ENCODE results near the gene XPA.

- TF ChIP-seq ATF6 (CRISPR knock-in tag; IDR thresholded peaks at IDR 0.05) (no peak), E2F5 (CRISPR knock-in tag; IDR thresholded peaks at IDR 0.05) (0 out of 2 replicates have a peak, but pooled peaks have one; percentile 73), AR (CRISPR knock-in tag; IDR thresholded peaks at IDR 0.05) (no peak), CDX4 (CRISPR knock-in tag; IDR thresholded peaks at IDR 0.05; ENCODE audit: borderline replicate concordance) (no peak), CTCF (IDR thresholded peaks at IDR 0.05) (no peak), CREB1 (CRISPR knock-in tag; IDR thresholded peaks at IDR 0.05) (no peak), USF2 (CRISPR knock-in tag; IDR thresholded peaks at IDR 0.05) (no peak), ZNF317 (CRISPR knock-in tag; IDR thresholded peaks at IDR 0.05; ENCODE audit: borderline replicate concordance, low read depth) (no peak), HMGXB4 (CRISPR knock-in tag; IDR thresholded peaks at IDR 0.05) (peak; percentile 70; the same call in 1 of the 2 replicates), ZNF138 (CRISPR knock-in tag; conservative IDR thresholded peaks at IDR 0.05) (0 out of 2 replicates have a peak, but pooled peaks have one; percentile 36)
Measured at GRCh38 chr9:97740848-97741821, 44.0 kb upstream of the XPA start.

Measured in WTC11 (cell line).